GM20000 (cell line): ENCODE data around the gene CYTH2.

ENCODE experiments used
- DNase-seq: peaks from one replicate; pipeline ENCODE4 v3.0.0; 2012; ENCODE audit warnings: low spot score
- TF ChIP-seq, protein P1 (sequence below): IDR thresholded peaks from 2 replicates; pipeline ENCODE4 v1.5.1; 2012; ENCODE audit warnings: mild to moderate bottlenecking, control low read depth; ENCODE audit errors: extremely low read depth, missing control alignments

The CYTH2 gene

GRCh38 chr19:48455171-48455907 is 13.8 kb upstream of the CYTH2 start, which contains the start of gene KCNJ14:
TSS of gene KCNJ14 (plus strand) at chr19:48455574. CDS start at chr19:48461725, 6,151 bp downstream.
- TF ChIP-seq, protein P1, sequence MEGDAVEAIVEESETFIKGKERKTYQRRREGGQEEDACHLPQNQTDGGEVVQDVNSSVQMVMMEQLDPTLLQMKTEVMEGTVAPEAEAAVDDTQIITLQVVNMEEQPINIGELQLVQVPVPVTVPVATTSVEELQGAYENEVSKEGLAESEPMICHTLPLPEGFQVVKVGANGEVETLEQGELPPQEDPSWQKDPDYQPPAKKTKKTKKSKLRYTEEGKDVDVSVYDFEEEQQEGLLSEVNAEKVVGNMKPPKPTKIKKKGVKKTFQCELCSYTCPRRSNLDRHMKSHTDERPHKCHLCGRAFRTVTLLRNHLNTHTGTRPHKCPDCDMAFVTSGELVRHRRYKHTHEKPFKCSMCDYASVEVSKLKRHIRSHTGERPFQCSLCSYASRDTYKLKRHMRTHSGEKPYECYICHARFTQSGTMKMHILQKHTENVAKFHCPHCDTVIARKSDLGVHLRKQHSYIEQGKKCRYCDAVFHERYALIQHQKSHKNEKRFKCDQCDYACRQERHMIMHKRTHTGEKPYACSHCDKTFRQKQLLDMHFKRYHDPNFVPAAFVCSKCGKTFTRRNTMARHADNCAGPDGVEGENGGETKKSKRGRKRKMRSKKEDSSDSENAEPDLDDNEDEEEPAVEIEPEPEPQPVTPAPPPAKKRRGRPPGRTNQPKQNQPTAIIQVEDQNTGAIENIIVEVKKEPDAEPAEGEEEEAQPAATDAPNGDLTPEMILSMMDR, result no peak
- DNase-seq, result no peak

- no peak for DNase-seq
- TF ChIP-seq, protein P1, result no peak
Measured at GRCh38 chr19:48455908-48456562, 13.1 kb upstream of the CYTH2 start.

DNA sequence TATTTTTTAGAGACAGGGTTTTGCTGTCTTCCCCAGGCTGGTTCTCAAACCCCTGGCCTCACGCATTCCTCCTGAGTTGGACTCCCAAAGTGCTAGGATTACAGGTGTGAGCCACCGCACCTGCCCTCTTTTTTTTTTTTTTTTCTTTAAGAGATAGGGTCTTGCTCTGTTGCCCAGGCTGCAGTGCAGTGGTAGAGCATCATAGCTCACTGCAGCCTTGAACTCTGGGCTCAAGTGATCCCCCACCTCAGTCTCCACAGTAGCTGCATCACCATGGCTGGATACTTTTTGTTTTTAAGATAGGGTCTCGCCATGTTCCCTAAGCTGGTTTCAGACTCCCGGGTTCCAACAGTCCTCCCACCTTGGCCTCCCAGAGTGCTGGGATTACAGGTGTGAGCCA is 12.3 kb upstream of the CYTH2 start:
- no peak for DNase-seq
- TF ChIP-seq, protein P1, result no peak

- DNase-seq, result no peak
Measured at GRCh38 chr19:48458016-48458415, 11.2 kb upstream of the CYTH2 start.

GRCh38 chr19:48461651-48461981 is 7.6 kb upstream of the CYTH2 start:
- TF ChIP-seq, protein P1, result no peak
- DNase-seq, result no peak

More at GRCh38 chr19:48458016-48458415, 11.2 kb upstream of the CYTH2 start:
- TF ChIP-seq, protein P1, result no peak

- TF ChIP-seq, protein P1, result no peak
- no peak for DNase-seq
Measured at GRCh38 chr19:48461982-48462655, 7.0 kb upstream of the CYTH2 start.

GRCh38 chr19:48465215-48465614 is 4.0 kb upstream of the CYTH2 start:
- no peak for DNase-seq

More at GRCh38 chr19:48465215-48465614, 4.0 kb upstream of the CYTH2 start:
- TF ChIP-seq, protein P1, result no peak
